Measurements from ENCODE around the gene AP3B1.
"Not testable (repeated sequence)": the region's sequence is repeated elsewhere in the genome, so short reads cannot be mapped to it uniquely, and the experiment has no call there.

The AP3B1 gene

GRCh38 chr5:78137290-78137689, 157.2 kb downstream of the AP3B1 start:
- no peak for DNase-seq (ENCODE audit: low spot score)

GRCh38 chr5:78133423-78133822, 161.1 kb downstream of the AP3B1 start:
- no peak for DNase-seq (ENCODE audit: low spot score)

- no peak for DNase-seq (ENCODE audit: low spot score)
Observed at GRCh38 chr5:78132507-78132906, 162.0 kb downstream of the AP3B1 start.

- DNase-seq (ENCODE audit: low spot score) = no peak
Observed at GRCh38 chr5:78129597-78129996, 164.9 kb downstream of the AP3B1 start.

- no peak for DNase-seq (ENCODE audit: low spot score)
Observed at GRCh38 chr5:78127875-78128274, 166.6 kb downstream of the AP3B1 start.

- no peak for DNase-seq (ENCODE audit: low spot score)
Observed at GRCh38 chr5:78126536-78126935, 168.0 kb downstream of the AP3B1 start.

- DNase-seq (ENCODE audit: low spot score) = no peak
Observed at GRCh38 chr5:78116167-78116566, 178.3 kb downstream of the AP3B1 start.

- no peak for DNase-seq (ENCODE audit: low spot score)
Observed at GRCh38 chr5:78113689-78114264, 180.7 kb downstream of the AP3B1 start.

GRCh38 chr5:78112931-78113330, 181.6 kb downstream of the AP3B1 start:
- DNase-seq (ENCODE audit: low spot score) = no peak

GRCh38 chr5:78109891-78110324, 184.6 kb downstream of the AP3B1 start:
- no peak for DNase-seq (ENCODE audit: low spot score)

- DNase-seq (ENCODE audit: low spot score) = no peak
Observed at GRCh38 chr5:78108564-78108963, 185.9 kb downstream of the AP3B1 start.

GRCh38 chr5:78103232-78103918, 191.1 kb downstream of the AP3B1 start:
- no peak for DNase-seq (ENCODE audit: low spot score)

- no peak for DNase-seq (ENCODE audit: low spot score)
Observed at GRCh38 chr5:78102500-78102899, 192.0 kb downstream of the AP3B1 start.

- DNase-seq (ENCODE audit: low spot score) = no peak
Observed at GRCh38 chr5:78095125-78095524, 199.4 kb downstream of the AP3B1 start.

GRCh38 chr5:78090002-78090401, 204.5 kb downstream of the AP3B1 start:
- no peak for DNase-seq (ENCODE audit: low spot score)

GRCh38 chr5:78078858-78079257, 215.6 kb downstream of the AP3B1 start:
- DNase-seq (ENCODE audit: low spot score) = no peak

GRCh38 chr5:78077369-78078068, 217.0 kb downstream of the AP3B1 start:
- DNase-seq (ENCODE audit: low spot score) = no peak

- DNase-seq (ENCODE audit: low spot score) = no peak
Observed at GRCh38 chr5:78076351-78076750, 218.1 kb downstream of the AP3B1 start.

GRCh38 chr5:78075301-78075700, 219.2 kb downstream of the AP3B1 start:
- DNase-seq (ENCODE audit: low spot score) = no peak

- not testable (repeated sequence) for DNase-seq (ENCODE audit: low spot score)
Observed at GRCh38 chr5:78070691-78071090, 223.8 kb downstream of the AP3B1 start.

- not testable (repeated sequence) for DNase-seq (ENCODE audit: low spot score)
Observed at GRCh38 chr5:78067581-78067980, 226.9 kb downstream of the AP3B1 start.

GRCh38 chr5:78066722-78067121, 227.8 kb downstream of the AP3B1 start:
- DNase-seq (ENCODE audit: low spot score) = not testable (repeated sequence)

- DNase-seq (ENCODE audit: low spot score) = no peak
Observed at GRCh38 chr5:78065663-78066062, 228.8 kb downstream of the AP3B1 start.

Data from AG08395 (cell line).